ENCODE measurements around the gene CDCP1. TPM values are rescaled to one million over a fixed set of nuclear protein-coding genes. Genes with fewer than 3 reads are reported as not detected.

CDCP1 gene
- polyA plus RNA-seq, 3 donors = 0.42 to 1.3 (median 0.52) TPM

DNA sequence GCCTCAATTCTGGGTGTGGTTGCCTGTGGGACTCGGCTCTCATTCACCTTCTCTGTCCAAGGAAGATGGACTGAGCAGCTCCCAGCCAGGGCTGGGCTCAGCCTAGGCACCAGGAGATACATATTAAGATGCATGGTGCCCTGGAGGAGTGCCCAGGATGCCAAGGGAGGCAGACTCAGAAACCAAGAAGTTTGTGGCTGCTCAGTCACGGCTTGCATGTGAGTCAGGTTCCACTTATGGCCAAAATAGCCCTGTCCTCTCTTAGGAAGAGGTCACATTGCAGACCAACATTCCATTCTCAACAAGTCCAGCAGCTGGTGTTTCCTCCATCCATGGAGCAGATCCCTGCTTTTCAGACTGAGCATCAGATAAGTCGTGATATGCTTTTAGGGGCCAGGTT is 21.8 kb downstream of the CDCP1 start:
- peak; percentile 55 to 65 (median 57) for DNase-seq
- Mint-ChIP-seq H3K27ac (peak overlapping the region in 5 of 7 donors; percentile 23 to 85 (median 56)), H3K4me3 (no peak overlapping the region), H3K36me3 (peaks cover 0 to 5% of the 10 kb centered on the region in 2 donors), H3K27me3 (ENCODE audit: low read depth in 3 of 3) (peaks cover 0 to 3% (median 1%) of the 10 kb centered on the region in 3 donors), H3K4me1 (peaks cover 40% of the 10 kb centered on the region), H3K9me3 (peaks cover 0 to 3% (median 0%) of the 10 kb centered on the region in 7 donors)
- no peaks in the 10 kb centered on the region for H3K9me3 ChIP-seq (replicated peaks in 1 of 2; ENCODE audit: control insufficient read depth in 1 of 2, insufficient read depth in 1 of 2, low read length in 2 of 2)
- TF ChIP-seq, protein P1, sequence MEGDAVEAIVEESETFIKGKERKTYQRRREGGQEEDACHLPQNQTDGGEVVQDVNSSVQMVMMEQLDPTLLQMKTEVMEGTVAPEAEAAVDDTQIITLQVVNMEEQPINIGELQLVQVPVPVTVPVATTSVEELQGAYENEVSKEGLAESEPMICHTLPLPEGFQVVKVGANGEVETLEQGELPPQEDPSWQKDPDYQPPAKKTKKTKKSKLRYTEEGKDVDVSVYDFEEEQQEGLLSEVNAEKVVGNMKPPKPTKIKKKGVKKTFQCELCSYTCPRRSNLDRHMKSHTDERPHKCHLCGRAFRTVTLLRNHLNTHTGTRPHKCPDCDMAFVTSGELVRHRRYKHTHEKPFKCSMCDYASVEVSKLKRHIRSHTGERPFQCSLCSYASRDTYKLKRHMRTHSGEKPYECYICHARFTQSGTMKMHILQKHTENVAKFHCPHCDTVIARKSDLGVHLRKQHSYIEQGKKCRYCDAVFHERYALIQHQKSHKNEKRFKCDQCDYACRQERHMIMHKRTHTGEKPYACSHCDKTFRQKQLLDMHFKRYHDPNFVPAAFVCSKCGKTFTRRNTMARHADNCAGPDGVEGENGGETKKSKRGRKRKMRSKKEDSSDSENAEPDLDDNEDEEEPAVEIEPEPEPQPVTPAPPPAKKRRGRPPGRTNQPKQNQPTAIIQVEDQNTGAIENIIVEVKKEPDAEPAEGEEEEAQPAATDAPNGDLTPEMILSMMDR (IDR thresholded peaks at IDR 0.05) = no peak
- H3K79me2 ChIP-seq (ENCODE audit: insufficient read depth, low read length) = no peaks in the 10 kb centered on the region
- no peak overlapping the region for H3K9ac ChIP-seq (ENCODE audit: insufficient read depth, low read length, poor library complexity, severe bottlenecking)
- intact Hi-C loops (cut with micrococcal nuclease) = loop anchor here in 1 of 2 donors (5.0 kb wide), 1 partner anchor 67 kb away; no protein-coding TSS in a partner anchor
- H3K4me3 ChIP-seq (replicated peaks in 1 of 3; ENCODE audit: low read depth in 2 of 3, low read length in 3 of 3) = no peak overlapping the region
- no peaks in the 10 kb centered on the region for H3K36me3 ChIP-seq (replicated peaks in 1 of 2; ENCODE audit: control insufficient read depth in 1 of 2, insufficient read depth in 2 of 2, low read length in 2 of 2)
- peak overlapping the region in 1 of 2 donors; percentile 73 for H3K27ac ChIP-seq (ENCODE audit: low read depth in 1 of 2, low read length in 2 of 2)
- no peaks in the 10 kb centered on the region for H3K27me3 ChIP-seq (ENCODE audit: control insufficient read depth in 2 of 2, insufficient read depth in 2 of 2, low read length in 2 of 2)
- H4K20me1 ChIP-seq (ENCODE audit: insufficient read depth, low read length) = no peaks in the 10 kb centered on the region
- WGBS (ENCODE audit: insufficient coverage) = 53% methylated on average over 2 of the region's 3 CpGs
- no peak overlapping the region for H2AFZ ChIP-seq (ENCODE audit: insufficient read depth, low read depth, low read length, poor library complexity, severe bottlenecking)
- H3K4me1 ChIP-seq (ENCODE audit: control insufficient read depth in 1 of 2, insufficient read depth in 2 of 2, low read length in 2 of 2) = peaks cover 11 to 38% of the 10 kb centered on the region in 2 donors
- H3K4me2 ChIP-seq (replicated peaks; ENCODE audit: extremely low read depth, low read length, poor library complexity, severe bottlenecking) = no peak overlapping the region

DNA sequence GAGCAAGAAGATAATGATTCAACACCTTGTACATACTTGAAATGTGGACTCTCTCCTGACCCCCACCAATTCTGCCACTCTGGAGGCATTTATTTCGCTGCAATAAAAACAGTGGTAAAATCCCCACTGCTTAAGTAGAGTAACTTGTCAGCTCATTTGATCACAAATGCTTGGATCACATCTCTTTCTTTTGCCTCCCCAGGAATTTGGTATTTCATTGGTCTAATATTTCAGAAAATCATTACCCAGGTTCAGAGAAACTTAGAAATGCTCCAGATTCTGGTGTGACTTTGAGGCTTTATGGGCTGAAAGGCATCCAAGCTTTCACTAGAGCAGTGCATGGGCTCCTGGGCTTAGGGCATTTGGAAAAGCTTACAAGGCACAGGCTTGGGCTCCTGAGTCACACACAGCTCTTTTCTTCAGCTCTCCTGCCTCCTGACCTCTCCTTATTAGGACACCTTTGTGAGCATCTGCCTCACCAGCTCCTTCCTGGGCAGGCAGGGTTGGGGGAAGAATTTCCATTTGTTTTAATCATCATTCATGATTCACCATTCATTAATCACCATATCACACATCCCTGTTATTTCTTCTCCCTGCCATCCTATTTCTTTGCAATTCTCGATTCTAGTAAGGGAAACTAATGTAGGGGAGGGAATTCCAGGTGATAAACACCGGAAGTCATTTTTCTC is 22.5 kb downstream of the CDCP1 start:
- DNase-seq = peak; percentile 51 to 81 (median 62)
- Histone ChIP-seq H4K20me1 (ENCODE audit: insufficient read depth, low read length) (no peaks in the 10 kb centered on the region), H2AFZ (ENCODE audit: insufficient read depth, low read depth, low read length, poor library complexity, severe bottlenecking) (no peak overlapping the region), H3K27me3 (ENCODE audit: control insufficient read depth in 2 of 2, insufficient read depth in 2 of 2, low read length in 2 of 2) (no peaks in the 10 kb centered on the region), H3K36me3 (replicated peaks in 1 of 2; ENCODE audit: control insufficient read depth in 1 of 2, insufficient read depth in 2 of 2, low read length in 2 of 2) (no peaks in the 10 kb centered on the region), H3K4me2 (replicated peaks; ENCODE audit: extremely low read depth, low read length, poor library complexity, severe bottlenecking) (no peak overlapping the region), H3K4me1 (ENCODE audit: control insufficient read depth in 1 of 2, insufficient read depth in 2 of 2, low read length in 2 of 2) (peaks cover 11 to 38% of the 10 kb centered on the region in 2 donors), H3K79me2 (ENCODE audit: insufficient read depth, low read length) (no peaks in the 10 kb centered on the region), H3K4me3 (replicated peaks in 1 of 3; ENCODE audit: low read depth in 2 of 3, low read length in 3 of 3) (no peak overlapping the region), H3K9me3 (replicated peaks in 1 of 2; ENCODE audit: control insufficient read depth in 1 of 2, insufficient read depth in 1 of 2, low read length in 2 of 2) (no peaks in the 10 kb centered on the region), H3K27ac (ENCODE audit: low read depth in 1 of 2, low read length in 2 of 2) (peak overlapping the region in 1 of 2 donors; percentile 73), H3K9ac (ENCODE audit: insufficient read depth, low read length, poor library complexity, severe bottlenecking) (no peak overlapping the region)
- Mint-ChIP-seq H3K36me3 (peaks cover 0 to 5% of the 10 kb centered on the region in 2 donors), H3K9me3 (peaks cover 0 to 3% (median 0%) of the 10 kb centered on the region in 7 donors), H3K4me3 (no peak overlapping the region), H3K27ac (peak overlapping the region in 5 of 7 donors; percentile 56 to 87 (median 83)), H3K4me1 (peaks cover 41% of the 10 kb centered on the region), H3K27me3 (ENCODE audit: low read depth in 3 of 3) (peaks cover 0 to 3% (median 1%) of the 10 kb centered on the region in 3 donors)
- intact Hi-C loops (cut with micrococcal nuclease) = loop anchor here in 1 of 2 donors (1.0 to 5.0 kb wide), 2 partner anchors 42 to 66 kb away; no protein-coding TSS in a partner anchor
- TF ChIP-seq, protein P1 (IDR thresholded peaks at IDR 0.05) = no peak
- WGBS (ENCODE audit: insufficient coverage) = no CpG with 5 or more reads among the region's 3 CpGs
